ENCODE results near the gene KIAA0232. TPM values are rescaled to one million over a fixed set of nuclear protein-coding genes. Genes with fewer than 3 reads are reported as not detected.

Gene KIAA0232
- total and polyA plus RNA-seq, 2 of the 8 experiments (the other 6 are each of a cell fraction or from before 2014, with no cell fraction given): 5.6 to 23.3 TPM

DNA sequence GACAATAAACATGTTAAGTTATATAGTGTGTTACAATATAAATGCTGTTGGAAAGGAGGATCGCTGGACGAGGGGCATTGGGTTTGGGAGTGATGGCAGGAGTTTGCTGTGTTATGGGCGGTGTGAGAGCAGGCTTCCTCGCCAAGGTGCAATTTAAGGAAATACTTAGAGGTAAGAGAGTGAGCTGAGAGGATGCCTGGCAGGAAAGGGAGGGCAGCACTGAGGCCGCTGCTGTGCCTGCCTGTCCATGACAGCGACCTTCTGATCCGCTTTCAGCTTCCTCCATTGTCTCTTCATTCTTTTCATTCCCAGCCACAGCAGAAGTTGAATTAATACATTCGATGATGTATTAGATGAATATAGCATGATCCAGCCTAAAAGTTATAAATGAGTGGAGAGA is 85.9 kb downstream of the KIAA0232 start:
- Histone ChIP-seq H3K23me2 (ENCODE audit: low read depth, low read length) (no peaks in the 10 kb centered on the region), H2BK15ac (ENCODE audit: low read length) (no peak overlapping the region), H3K4me2 (ENCODE audit: insufficient read depth in 1 of 2, low read depth in 2 of 2, low read length in 2 of 2) (no peak overlapping the region), H3K27me3 (replicated peaks in 1 of 4; ENCODE audit: control insufficient read depth in 3 of 4, extremely low read depth in 1 of 4, insufficient read depth in 3 of 4, low read length in 3 of 4) (no peaks in the 10 kb centered on the region), H3K18ac (ENCODE audit: extremely low read depth, low read length) (no peak overlapping the region), H3K36me3 (ENCODE audit: control insufficient read depth in 2 of 4, insufficient read depth in 4 of 4, low read length in 3 of 4) (peaks cover 3 to 15% (median 10%) of the 10 kb centered on the region in 4 experiments; a peak in 7 of 8 replicates), H2BK12ac (ENCODE audit: low read depth, low read length) (no peak overlapping the region), H2AFZ (ENCODE audit: low read length) (no peak overlapping the region), H2AK5ac (ENCODE audit: low read depth, low read length) (no peak overlapping the region), H3K27ac (ENCODE audit: low read depth, low read length) (no peak overlapping the region), H3K23ac (ENCODE audit: insufficient read length) (no peak overlapping the region), H4K8ac (ENCODE audit: extremely low read depth, insufficient read depth, low read length) (no peak overlapping the region), H3K4me3 (ENCODE audit: extremely low read depth in 1 of 4, insufficient read depth in 2 of 4, low read depth in 3 of 4, low read length in 4 of 4) (no peak overlapping the region), H3K79me1 (ENCODE audit: low read depth, low read length) (peaks cover 5% of the 10 kb centered on the region), H4K91ac (replicated peaks; ENCODE audit: insufficient read length, low read length) (no peak overlapping the region), H3K79me2 (ENCODE audit: control insufficient read depth in 1 of 2, insufficient read depth in 2 of 2, low read length in 2 of 2) (no peaks in the 10 kb centered on the region), H3K9ac (replicated peaks in 1 of 4; ENCODE audit: extremely low read depth in 1 of 4, low read depth in 3 of 4, low read length in 3 of 4) (no peak overlapping the region), H3K14ac (ENCODE audit: insufficient read length) (no peak overlapping the region), H3K4ac (replicated peaks; ENCODE audit: insufficient read length, low read depth, low read length) (no peak overlapping the region), H3K56ac (replicated peaks; ENCODE audit: insufficient read length, low read depth, low read length) (no peak overlapping the region), H2BK120ac (replicated peaks; ENCODE audit: low read depth, low read length) (no peak overlapping the region), H4K20me1 (replicated peaks in 1 of 2; ENCODE audit: control insufficient read depth in 1 of 2, insufficient read depth in 2 of 2, low read length in 2 of 2) (peaks cover 4 to 6% of the 10 kb centered on the region in 2 experiments), H2BK20ac (ENCODE audit: low read length) (no peak overlapping the region), H4K5ac (ENCODE audit: insufficient read length, low read depth, low read length) (no peak overlapping the region), H2BK5ac (ENCODE audit: low read depth, low read length) (no peak overlapping the region), H3K4me1 (replicated peaks in 1 of 4; ENCODE audit: control insufficient read depth in 3 of 4, insufficient read depth in 4 of 4, low read length in 3 of 4) (no peaks in the 10 kb centered on the region), H3K9me3 (ENCODE audit: insufficient read depth in 2 of 2, low read depth in 1 of 2, low read length in 1 of 2) (no peaks in the 10 kb centered on the region)
- FAIRE-seq (no peak), DNase-seq (ENCODE audit: low read depth in 1 of 2, low spot score in 2 of 2) (no peak)
- ChIA-PET POLR2A (ENCODE audit: partially characterized antibody) (interaction anchor here (0.6 to 1.2 kb wide), 2 partner anchors 9 to 207 kb away, joined by 3 to 6 read pairs; no protein-coding TSS in a partner anchor), CTCF (ENCODE audit: partially characterized antibody) (interaction anchor here (0.9 to 1.5 kb wide), 9 partner anchors 8 to 151 kb away, joined by 3 to 5 read pairs (median 3); no protein-coding TSS in a partner anchor)
- 90% methylated on average over 8 of the region's 8 CpGs; no CpG with 5 or more reads in 1 of the 2 experiments for WGBS, 2 experiments (ENCODE audit: extremely low coverage in 1 of 2, insufficient coverage in 1 of 2, insufficient read length in 1 of 2, insufficient replicate concordance in 2 of 2, low coverage in 1 of 2, low lambda C conversion rate in 2 of 2, missing lambda C conversion rate in 1 of 2)
- TF ChIP-seq CHD2 (IDR thresholded peaks at IDR 0.05; ENCODE audit: low read length) (no peak), ZNF274 (IDR thresholded peaks at IDR 0.05; ENCODE audit: borderline replicate concordance, extremely low read depth, low read length) (no peak), EGR1 (IDR thresholded peaks at IDR 0.05; ENCODE audit: borderline replicate concordance, low read depth, low read length) (no peak), BACH1 (IDR thresholded peaks at IDR 0.05; ENCODE audit: low read length) (no peak), SIN3A (conservative IDR thresholded peaks at IDR 0.05 in 1 of 2, IDR thresholded peaks at IDR 0.05 in 1 of 2; ENCODE audit: low read depth in 1 of 2, low read length in 2 of 2) (no peak), PHF8 (conservative IDR thresholded peaks at IDR 0.05; ENCODE audit: low read depth, low read length) (no peak), ASH2L (IDR thresholded peaks at IDR 0.05; ENCODE audit: low read length) (no peak), JUND (IDR thresholded peaks at IDR 0.05; ENCODE audit: low read length) (no peak), RAD21 (IDR thresholded peaks at IDR 0.05 in 1 of 2, conservative IDR thresholded peaks at IDR 0.05 in 1 of 2; ENCODE audit: low read depth in 2 of 2, low read length in 2 of 2) (no peak), CREB1 (IDR thresholded peaks at IDR 0.05) (no peak), SP2 (IDR thresholded peaks at IDR 0.05; ENCODE audit: low read length) (no peak)
- TF ChIP-seq, protein P1, sequence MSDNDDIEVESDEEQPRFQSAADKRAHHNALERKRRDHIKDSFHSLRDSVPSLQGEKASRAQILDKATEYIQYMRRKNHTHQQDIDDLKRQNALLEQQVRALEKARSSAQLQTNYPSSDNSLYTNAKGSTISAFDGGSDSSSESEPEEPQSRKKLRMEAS (IDR thresholded peaks at IDR 0.05): no peak
- TF ChIP-seq, protein P2, sequence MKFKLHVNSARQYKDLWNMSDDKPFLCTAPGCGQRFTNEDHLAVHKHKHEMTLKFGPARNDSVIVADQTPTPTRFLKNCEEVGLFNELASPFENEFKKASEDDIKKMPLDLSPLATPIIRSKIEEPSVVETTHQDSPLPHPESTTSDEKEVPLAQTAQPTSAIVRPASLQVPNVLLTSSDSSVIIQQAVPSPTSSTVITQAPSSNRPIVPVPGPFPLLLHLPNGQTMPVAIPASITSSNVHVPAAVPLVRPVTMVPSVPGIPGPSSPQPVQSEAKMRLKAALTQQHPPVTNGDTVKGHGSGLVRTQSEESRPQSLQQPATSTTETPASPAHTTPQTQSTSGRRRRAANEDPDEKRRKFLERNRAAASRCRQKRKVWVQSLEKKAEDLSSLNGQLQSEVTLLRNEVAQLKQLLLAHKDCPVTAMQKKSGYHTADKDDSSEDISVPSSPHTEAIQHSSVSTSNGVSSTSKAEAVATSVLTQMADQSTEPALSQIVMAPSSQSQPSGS (IDR thresholded peaks at IDR 0.05; ENCODE audit: low read length): no peak

All from H1 (cell line).